GM21515 (cell line): ENCODE measurements around the gene SIL1.
"Not testable (repeated sequence)": the region's sequence is repeated elsewhere in the genome, so short reads cannot be mapped to it uniquely, and the experiment has no call there.

Experiments used
- ATAC-seq: cut with Tn5 transposase; IDR thresholded peaks from one replicate; pipeline ENCODE4 v1.9.1; 2021; ENCODE audit not compliant: unreplicated experiment

SIL1 gene

GRCh38 chr5:139204196-139204595 lies 6.0 kb upstream of the SIL1 start:
- ATAC-seq: no peak

GRCh38 chr5:139199321-139199720 lies 1.2 kb upstream of the SIL1 start:
- ATAC-seq: no peak

GRCh38 chr5:139196296-139196956 lies 1.7 kb downstream of the SIL1 start:
- no peak for ATAC-seq

- ATAC-seq: no peak
Observed at GRCh38 chr5:139194486-139194885, 3.7 kb downstream of the SIL1 start.

- ATAC-seq: no peak
Observed at GRCh38 chr5:139193928-139194327, 4.2 kb downstream of the SIL1 start.

- ATAC-seq: not testable (repeated sequence)
Observed at GRCh38 chr5:139192906-139193305, 5.3 kb downstream of the SIL1 start.

GRCh38 chr5:139191954-139192353 lies 6.2 kb downstream of the SIL1 start:
- not testable (repeated sequence) for ATAC-seq

GRCh38 chr5:139190125-139190524 lies 8.0 kb downstream of the SIL1 start:
- ATAC-seq: no peak

- no peak for ATAC-seq
Observed at GRCh38 chr5:139188558-139189270, 9.5 kb downstream of the SIL1 start.

- no peak for ATAC-seq
Observed at GRCh38 chr5:139186752-139187326, 11.3 kb downstream of the SIL1 start.

- no peak for ATAC-seq
Observed at GRCh38 chr5:139186261-139186660, 11.9 kb downstream of the SIL1 start.

GRCh38 chr5:139185589-139185988 lies 12.6 kb downstream of the SIL1 start:
- no peak for ATAC-seq

GRCh38 chr5:139183502-139183901 lies 14.7 kb downstream of the SIL1 start:
- no peak for ATAC-seq

GRCh38 chr5:139182528-139183296 lies 15.5 kb downstream of the SIL1 start:
- ATAC-seq: no peak

- no peak for ATAC-seq
Observed at GRCh38 chr5:139181835-139182452, 16.2 kb downstream of the SIL1 start.

- no peak for ATAC-seq
Observed at GRCh38 chr5:139181322-139181730, 16.8 kb downstream of the SIL1 start.

- no peak for ATAC-seq
Observed at GRCh38 chr5:139180850-139181249, 17.3 kb downstream of the SIL1 start.

GRCh38 chr5:139179778-139180513 lies 18.2 kb downstream of the SIL1 start:
- ATAC-seq: not testable (repeated sequence)

GRCh38 chr5:139178935-139179334 lies 19.2 kb downstream of the SIL1 start:
- ATAC-seq: no peak

- no peak for ATAC-seq
Observed at GRCh38 chr5:139178589-139178917, 19.6 kb downstream of the SIL1 start.
